SKM-1 (cell line): ENCODE data around the gene MED4.

Experiments
- DNase-seq: peaks from one replicate; lab custom pipeline; 2025; ENCODE audit not compliant: unreplicated experiment; lab: John Stamatoyannopoulos, UW

The MED4 gene

DNA sequence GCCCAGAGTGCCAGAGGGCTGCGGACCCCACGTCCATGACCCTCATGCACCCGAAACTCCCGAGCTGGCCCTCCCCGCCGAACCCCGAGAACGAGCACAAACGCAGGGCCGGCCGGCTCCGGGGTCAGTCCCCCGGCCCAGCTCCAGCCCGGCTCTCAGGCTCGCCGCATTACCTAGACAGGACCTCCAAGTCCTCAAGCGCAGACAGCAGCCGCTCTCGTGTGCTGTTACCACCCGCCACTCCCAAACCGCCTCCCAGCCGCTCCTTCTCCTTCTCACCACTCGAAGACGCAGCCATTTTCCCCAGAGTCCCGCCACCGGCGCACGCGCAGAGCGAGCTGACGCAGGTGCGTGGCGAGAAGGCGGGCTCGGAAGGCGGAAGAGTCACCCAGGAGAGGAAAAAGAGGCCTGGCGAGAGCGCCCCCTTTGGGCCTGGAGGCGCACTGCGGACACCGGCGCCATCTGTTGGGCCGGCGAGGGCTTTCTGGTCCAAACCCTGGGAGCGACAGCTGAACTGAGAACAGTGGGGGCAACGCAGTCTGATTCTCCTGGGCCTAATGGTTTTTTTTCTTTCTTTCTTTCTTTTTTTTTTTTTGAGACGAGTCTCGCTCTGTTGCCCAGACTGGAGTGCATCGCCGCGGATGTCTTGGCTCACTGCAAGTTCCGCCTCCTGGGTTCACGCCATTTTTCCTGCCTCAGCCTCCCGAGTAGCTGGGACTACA, at the start of gene MED4:
Gene MED4 (minus strand): TSS at position 324 of the 722 bp plus-strand sequence. CDS start 26 bp downstream, at position 298.
- DNase-seq: peak; percentile 81

- peak; percentile 96 for DNase-seq
Observed at GRCh38 chr13:48144413-48145035, 49.6 kb upstream of the MED4 start.

- no peak for DNase-seq
Observed at GRCh38 chr13:48142436-48142835, 47.5 kb upstream of the MED4 start.

GRCh38 chr13:48138270-48138669, 43.4 kb upstream of the MED4 start:
- no peak for DNase-seq

GRCh38 chr13:48132961-48133360, 38.1 kb upstream of the MED4 start:
- DNase-seq: no peak

- DNase-seq: no peak
Observed at GRCh38 chr13:48131533-48131932, 36.6 kb upstream of the MED4 start.

- DNase-seq: peak; percentile 79
Observed at GRCh38 chr13:48126944-48127830, 32.3 kb upstream of the MED4 start.

DNA sequence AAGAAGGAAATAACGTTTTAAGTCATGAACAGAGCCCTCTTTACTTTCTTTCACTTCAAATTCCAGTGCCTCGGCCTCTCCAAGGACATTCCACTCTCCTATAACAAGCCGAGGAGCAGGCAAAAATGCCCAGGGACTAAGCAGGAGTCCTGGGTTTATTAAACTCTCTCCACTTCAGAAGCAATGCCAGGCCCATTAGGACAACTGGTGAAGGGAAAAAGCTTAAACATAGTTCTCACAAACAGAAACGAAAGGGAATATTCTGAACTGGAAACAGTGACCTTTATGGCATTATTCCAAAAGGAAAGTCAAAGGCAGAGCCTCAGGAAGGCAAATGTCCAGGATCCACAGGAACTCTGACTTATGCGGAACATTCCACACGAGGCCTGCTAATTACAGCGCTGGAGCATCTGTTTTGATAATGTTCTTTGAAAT, 30.9 kb upstream of the MED4 start:
- DNase-seq: no peak

DNA sequence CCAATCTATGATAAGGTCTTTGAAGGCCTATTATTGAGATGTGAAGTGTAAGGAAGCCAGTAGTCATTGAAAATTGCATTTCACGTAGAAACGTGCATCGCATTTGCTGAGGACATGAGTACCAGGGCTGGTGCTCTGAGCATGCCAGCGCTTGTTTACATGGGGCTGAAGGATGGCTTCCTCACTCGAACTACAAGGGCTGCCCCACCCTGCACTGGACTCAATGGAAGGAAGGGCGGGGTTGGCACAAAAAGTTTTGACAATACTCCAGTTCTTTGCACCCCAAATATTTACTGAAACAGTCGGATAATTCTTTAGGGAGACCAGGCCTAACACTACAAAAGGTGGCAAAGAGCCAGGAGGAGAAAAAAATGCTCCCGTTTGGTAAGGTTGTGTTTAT, 28.9 kb upstream of the MED4 start:
- no peak for DNase-seq

- DNase-seq: no peak
Observed at GRCh38 chr13:48121733-48122132, 26.8 kb upstream of the MED4 start.

GRCh38 chr13:48120241-48120640, 25.3 kb upstream of the MED4 start:
- no peak for DNase-seq

- no peak for DNase-seq
Observed at GRCh38 chr13:48118030-48118429, 23.1 kb upstream of the MED4 start.

DNA sequence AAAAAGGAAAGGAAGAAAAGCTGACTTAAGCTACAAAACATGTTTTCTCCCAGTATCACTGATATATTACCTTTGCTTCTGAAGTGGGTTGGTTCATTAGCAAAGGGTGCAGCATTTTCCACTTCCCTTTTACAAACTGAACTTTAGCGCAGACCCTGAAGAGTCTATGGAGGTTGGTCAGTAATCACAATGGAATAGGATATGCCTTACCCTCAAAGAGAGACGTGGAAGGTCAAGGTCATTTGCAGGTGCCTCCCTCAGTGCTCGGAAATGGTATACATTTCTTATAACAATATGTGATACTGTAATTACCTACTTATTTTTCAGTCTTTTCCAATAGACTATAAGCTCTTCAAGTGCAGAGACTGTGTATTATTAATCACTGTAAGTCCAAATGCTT, 21.9 kb upstream of the MED4 start:
- DNase-seq: no peak

- no peak for DNase-seq
Observed at GRCh38 chr13:48113756-48114130, 18.8 kb upstream of the MED4 start.

DNA sequence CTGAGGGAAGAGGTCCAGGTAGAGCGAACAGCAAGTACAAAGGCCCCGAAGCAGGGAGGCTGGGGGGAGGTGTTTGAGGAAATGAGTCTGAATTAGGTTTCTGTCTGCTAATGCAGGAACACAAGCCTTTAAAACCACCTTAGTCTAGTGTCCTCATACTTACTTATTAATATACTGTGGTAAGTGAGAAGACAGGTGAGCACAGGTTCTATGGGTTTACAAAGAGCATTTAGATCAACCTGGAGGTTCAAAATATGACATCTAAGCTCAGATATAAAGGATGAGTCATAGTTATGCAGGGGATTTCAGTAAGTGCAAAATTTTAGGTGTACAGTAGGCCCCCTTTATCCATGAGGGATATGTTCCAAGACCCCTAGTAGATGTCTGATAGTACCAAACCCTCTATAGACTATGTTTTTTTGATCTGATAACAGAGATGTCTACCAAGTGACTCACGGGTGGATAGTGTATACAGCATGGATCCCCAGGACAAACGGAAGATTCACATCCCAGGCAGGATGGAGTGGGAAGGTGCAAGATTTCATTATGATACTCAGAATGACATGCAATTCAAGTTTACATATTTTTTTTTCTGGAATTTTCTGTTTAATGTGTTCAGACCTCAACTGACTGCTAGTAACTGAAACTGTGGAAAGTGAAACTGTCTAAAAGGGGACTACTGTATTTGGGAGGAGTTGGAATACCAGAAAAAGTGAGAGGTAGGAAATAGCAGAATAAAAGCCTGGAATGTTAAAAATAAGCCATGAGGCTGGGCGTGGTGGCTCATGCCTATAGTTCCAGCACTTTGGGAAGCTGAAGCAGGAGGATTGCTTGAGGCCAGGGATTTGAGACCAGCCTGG, 18.2 kb upstream of the MED4 start:
- no peak for DNase-seq

GRCh38 chr13:48110931-48111721, 16.2 kb upstream of the MED4 start:
- no peak for DNase-seq

DNA sequence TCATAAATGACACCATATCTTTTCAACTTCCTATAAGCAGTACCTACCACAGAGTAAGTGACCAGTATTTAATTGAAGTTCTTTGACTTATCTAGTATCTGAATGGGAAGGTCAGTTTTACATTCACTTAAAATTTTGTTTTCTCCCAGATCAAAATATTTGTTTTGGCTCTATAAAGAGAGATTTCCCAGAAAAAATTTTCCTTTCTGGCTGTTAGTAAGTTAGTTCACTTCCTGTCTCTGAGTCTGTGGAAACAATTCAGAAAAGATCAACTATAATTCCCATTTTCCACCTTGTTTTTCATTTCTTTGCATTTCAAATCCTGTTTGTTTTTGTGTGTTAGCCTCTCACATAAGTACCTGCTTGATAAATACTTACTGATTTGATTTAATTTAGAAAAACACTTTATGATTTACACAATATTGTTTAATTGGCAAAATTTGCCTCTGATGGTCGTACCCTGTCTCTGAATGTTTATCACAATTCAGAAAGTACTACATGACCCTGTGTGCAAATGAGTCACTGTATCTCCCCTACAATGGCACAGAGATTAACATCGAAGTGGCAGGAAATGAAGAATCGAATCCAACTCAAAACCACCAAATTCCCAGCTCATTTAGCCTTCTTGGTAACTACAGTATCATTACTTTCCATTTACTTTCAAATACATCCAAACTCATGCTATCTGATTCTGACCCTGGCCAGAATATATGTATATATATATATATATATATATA, 15.4 kb upstream of the MED4 start:
- DNase-seq: no peak

DNA sequence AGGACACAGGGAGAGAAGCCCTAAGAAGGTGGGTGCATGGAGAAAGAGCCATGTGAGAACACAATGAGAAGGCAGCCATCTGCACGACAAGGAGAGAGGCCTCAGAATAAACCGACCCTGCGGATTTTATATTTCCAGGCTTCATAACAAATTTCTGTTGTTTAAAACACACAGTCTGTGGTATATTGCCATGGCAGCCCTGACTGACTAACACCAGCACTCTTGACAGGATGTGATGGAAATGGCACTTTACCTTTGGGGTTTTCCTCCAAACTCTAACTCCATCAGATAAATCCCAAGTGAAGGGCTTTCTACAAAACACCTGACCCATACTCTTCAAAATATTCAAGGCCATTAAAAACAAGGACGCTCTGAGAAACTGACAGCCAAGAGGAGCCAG, 13.2 kb upstream of the MED4 start:
- DNase-seq: no peak

GRCh38 chr13:48097793-48098192, 2.9 kb upstream of the MED4 start:
- no peak for DNase-seq
